Measurements from ENCODE around the gene ANKRD44.

GRCh38 chr2:197274349-197274748 is 36.2 kb downstream of the ANKRD44 start:
- TF ChIP-seq CTCF (IDR thresholded peaks at IDR 0.05; ENCODE audit: low read depth, low read length, poor library complexity, severe bottlenecking) = no peak
- TF ChIP-seq EZH2phosphoT487 (IDR thresholded peaks at IDR 0.05; ENCODE audit: borderline replicate concordance, low read length) = no peak

Measured in DOHH2 (cell line).